ENCODE results near the gene LRTM1. TPM values are rescaled to one million over a fixed set of nuclear protein-coding genes. Genes with fewer than 3 reads are reported as not detected.

Gene LRTM1
- total RNA-seq, 1 donor from 2014 or later, result 0.77 TPM

DNA sequence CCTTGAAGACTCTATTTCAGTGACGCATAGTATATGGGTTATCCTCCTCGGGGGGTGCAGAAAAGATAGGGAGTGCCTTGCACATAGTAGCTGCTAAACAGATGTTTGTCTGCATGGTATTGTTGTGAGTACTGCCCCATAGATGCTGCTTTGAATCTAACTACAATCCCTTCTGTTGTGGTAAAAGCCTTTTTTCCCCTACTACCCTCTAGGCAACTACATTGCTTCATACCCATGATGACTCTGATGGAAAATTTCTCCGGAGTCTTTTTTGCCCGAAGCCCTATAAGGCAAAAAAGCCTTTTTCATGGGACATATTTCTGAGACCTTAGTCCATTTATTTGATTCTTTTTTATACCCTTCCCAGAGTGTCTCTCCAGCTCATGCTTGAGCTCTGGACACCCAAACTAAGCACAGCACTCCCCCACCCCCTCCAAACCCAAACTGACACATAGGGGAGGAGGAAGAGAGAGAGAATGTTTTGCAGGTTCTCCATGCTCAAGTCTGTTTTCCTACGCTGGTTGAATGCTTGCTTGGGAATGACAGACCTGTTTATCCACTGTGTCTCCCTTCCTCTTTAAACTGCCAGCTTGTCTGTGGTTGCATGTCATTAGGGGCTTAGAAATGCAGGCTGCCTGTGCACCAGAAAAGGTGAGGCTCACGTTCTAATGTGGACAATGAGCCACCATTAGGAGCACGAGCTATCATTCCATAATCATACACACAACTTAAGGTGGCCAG, 52.9 kb downstream of the LRTM1 start:
- H3K36me3 Mint-ChIP-seq, result no peaks in the 10 kb centered on the region
- H3K4me3 Mint-ChIP-seq, result no peak overlapping the region
- peaks cover 37% of the 10 kb centered on the region for H3K4me1 Mint-ChIP-seq (ENCODE audit: unreplicated experiment)
- no peak for DNase-seq (ENCODE audit: extremely low spot score, unreplicated experiment)
- peaks cover 3% of the 10 kb centered on the region for H3K27me3 Mint-ChIP-seq
- peaks cover 4% of the 10 kb centered on the region for H3K9me3 Mint-ChIP-seq
- TF ChIP-seq, protein P1, sequence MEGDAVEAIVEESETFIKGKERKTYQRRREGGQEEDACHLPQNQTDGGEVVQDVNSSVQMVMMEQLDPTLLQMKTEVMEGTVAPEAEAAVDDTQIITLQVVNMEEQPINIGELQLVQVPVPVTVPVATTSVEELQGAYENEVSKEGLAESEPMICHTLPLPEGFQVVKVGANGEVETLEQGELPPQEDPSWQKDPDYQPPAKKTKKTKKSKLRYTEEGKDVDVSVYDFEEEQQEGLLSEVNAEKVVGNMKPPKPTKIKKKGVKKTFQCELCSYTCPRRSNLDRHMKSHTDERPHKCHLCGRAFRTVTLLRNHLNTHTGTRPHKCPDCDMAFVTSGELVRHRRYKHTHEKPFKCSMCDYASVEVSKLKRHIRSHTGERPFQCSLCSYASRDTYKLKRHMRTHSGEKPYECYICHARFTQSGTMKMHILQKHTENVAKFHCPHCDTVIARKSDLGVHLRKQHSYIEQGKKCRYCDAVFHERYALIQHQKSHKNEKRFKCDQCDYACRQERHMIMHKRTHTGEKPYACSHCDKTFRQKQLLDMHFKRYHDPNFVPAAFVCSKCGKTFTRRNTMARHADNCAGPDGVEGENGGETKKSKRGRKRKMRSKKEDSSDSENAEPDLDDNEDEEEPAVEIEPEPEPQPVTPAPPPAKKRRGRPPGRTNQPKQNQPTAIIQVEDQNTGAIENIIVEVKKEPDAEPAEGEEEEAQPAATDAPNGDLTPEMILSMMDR (conservative IDR thresholded peaks at IDR 0.05), result no peak
- peak overlapping the region; percentile 17 for H3K27ac Mint-ChIP-seq

DNA sequence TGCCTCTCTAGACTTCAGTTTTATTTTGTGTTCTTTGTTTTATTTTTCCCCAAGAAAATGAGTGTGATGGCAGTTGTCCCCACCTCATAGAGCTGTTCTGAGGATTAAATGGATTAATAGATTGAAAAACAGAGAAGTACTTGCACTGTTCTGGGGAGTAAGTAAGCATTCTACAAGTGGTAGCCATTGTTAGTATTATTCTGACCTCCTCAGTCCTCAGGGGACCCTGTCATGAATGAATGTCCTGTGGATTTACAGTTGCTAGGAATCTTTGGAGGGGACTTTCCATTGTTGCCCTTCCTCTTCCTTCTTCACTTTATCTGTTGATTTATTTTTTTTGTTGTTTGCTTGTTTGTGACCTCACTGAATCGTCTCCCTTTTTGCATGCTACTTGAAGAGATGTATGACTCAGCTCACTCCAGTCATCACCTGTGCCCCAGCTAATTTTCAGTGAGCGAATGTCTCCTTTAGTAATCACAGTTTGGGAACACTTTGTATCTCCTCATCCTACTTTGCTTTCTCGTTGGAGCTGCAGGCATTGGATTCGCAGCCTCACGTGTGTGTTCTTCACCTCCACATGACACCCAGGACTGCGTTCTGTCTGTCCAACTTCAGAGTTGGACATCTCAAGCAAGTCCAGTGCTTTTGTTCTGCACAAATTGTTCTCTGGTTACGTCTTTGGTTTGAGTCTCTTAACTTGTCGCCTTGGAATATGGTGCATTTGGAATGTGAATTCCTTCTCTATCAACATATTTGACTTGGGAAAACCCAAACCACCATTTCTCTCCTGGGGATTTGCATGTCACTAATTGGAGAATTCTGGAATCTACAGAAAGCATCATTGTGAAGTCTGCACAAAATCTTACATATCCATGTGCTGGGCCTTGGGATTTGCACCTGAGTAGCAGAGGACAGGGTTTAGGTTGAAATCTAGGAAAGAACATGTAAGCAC, 54.5 kb downstream of the LRTM1 start:
- TF ChIP-seq, protein P1 (conservative IDR thresholded peaks at IDR 0.05), result no peak
- H3K27me3 Mint-ChIP-seq, result peaks cover 3% of the 10 kb centered on the region
- no peak for DNase-seq (ENCODE audit: extremely low spot score, unreplicated experiment)
- H3K27ac Mint-ChIP-seq, result no peak overlapping the region
- H3K9me3 Mint-ChIP-seq, result peaks cover 4% of the 10 kb centered on the region
- H3K36me3 Mint-ChIP-seq, result no peaks in the 10 kb centered on the region
- peaks cover 32% of the 10 kb centered on the region for H3K4me1 Mint-ChIP-seq (ENCODE audit: unreplicated experiment)
- no peak overlapping the region for H3K4me3 Mint-ChIP-seq

DNA sequence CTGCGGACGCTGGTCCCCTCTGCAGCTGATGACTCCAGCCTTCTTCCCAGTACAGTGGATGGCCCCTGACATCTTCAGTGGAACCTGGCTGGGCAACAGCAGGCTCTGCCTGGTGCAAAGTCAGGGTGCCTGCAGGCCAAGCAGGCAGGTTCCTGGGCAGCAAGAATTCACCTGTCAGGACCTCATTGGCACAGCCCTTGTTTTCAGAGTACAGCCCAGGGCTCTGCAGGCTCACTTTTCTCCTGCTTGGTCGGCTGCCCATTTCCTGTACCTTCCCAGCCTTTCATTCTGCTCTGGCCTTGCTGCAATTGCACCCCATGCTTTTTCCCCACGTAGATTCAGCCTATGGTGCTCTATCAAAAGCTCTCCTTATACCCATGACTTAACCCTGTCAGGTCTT, 56.0 kb downstream of the LRTM1 start:
- TF ChIP-seq, protein P1 (conservative IDR thresholded peaks at IDR 0.05), result no peak
- Mint-ChIP-seq H3K27ac (no peak overlapping the region), H3K9me3 (peaks cover 4% of the 10 kb centered on the region), H3K4me1 (ENCODE audit: unreplicated experiment) (peaks cover 20% of the 10 kb centered on the region), H3K4me3 (no peak overlapping the region), H3K36me3 (no peaks in the 10 kb centered on the region), H3K27me3 (peaks cover 3% of the 10 kb centered on the region)
- DNase-seq (ENCODE audit: extremely low spot score, unreplicated experiment), result no peak

DNA sequence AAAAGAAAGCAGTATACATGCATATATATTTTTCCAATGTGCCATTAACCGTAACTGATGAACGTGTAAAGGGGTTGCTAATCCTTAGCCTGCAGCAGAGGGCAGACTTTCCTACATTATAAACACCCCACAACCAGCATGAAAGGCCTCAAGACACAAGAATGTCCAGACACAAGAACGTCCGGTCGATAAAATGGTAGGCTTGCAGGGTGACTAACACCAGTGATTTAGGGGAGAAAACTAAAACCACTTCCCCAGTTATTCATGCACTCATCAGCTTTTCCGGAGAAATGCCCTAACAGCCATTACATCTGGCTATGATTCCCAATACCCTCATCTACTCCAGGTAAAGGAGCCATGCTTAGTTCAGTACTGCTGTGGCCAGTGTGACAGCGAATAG, 57.4 kb downstream of the LRTM1 start:
- TF ChIP-seq, protein P1 (conservative IDR thresholded peaks at IDR 0.05), result peak; percentile 78
- Mint-ChIP-seq H3K4me1 (ENCODE audit: unreplicated experiment) (peaks cover 14% of the 10 kb centered on the region), H3K27ac (no peak overlapping the region), H3K9me3 (peaks cover 4% of the 10 kb centered on the region), H3K4me3 (no peak overlapping the region), H3K27me3 (peaks cover 3% of the 10 kb centered on the region), H3K36me3 (no peaks in the 10 kb centered on the region)
- no peak for DNase-seq (ENCODE audit: extremely low spot score, unreplicated experiment)

Measured in type B pancreatic cell (in vitro differentiated cells).